HS-27A (cell line): ENCODE data around the gene TLR9.

Source experiments
- DNase-seq: peaks from one replicate; pipeline ENCODE4 v3.0.0-alpha.2; 2012; ENCODE audit warnings: low read depth, missing footprints

TLR9 gene

GRCh38 chr3:52172262-52172757 is 53.1 kb downstream of the TLR9 start:
- DNase-seq, result no peak

GRCh38 chr3:52171514-52172261 is 53.8 kb downstream of the TLR9 start:
- DNase-seq, result no peak
